Activated CD4-positive, alpha-beta T cell treated with anti-CD3 and anti-CD28 coated beads, Interleukin-2, Interleukin-4, amounts not matched to agents 100 ng/mL and 50 ng/mL, durations not matched to agents 16 hours and 8 hours (primary cell): ENCODE measurements around the gene ADGRL1.

Experiments used
- DNase-seq: peaks from one replicate; pipeline ENCODE4 v3.0.0-alpha.2; 2020; ENCODE audit warnings: low spot score

The ADGRL1 gene

DNA sequence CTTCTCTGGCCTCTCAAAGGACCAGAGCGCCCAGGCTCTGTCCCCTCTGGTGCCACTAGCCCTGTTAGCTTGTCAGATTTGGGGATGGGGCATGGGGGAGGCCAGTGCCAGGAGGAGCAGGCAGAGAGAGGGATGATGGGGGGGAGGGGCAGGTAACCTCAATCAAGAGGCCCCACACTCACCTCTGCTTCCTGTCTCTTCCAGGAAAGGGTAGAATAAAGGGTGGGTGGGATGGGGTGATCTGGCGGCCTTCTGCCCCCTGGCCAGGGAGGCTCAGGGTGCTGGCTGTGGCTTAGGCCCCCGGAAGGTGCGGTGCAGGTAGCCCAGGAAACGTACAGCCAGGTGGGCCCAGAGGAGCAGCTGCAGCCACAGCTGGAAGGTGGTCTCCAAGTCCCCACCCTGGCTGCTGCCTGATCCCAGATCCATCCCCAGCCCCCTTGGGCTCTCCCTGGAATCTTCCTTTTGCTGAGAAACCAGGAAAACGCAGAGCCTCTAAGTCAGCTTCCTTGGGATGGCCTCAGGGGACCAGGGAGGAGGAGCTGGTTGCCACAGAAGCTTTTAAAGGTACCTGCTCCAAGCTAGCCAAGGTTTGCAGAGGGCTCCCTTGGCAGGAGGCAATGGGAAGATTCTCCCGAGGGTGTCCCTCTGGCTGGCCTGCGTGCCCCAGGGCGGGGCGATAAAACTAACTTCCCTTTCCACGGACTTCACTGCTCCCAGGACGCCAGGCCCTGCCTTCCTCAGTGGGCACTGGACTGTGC is 93.7 kb downstream of the ADGRL1 start:
- DNase-seq: no peak

DNA sequence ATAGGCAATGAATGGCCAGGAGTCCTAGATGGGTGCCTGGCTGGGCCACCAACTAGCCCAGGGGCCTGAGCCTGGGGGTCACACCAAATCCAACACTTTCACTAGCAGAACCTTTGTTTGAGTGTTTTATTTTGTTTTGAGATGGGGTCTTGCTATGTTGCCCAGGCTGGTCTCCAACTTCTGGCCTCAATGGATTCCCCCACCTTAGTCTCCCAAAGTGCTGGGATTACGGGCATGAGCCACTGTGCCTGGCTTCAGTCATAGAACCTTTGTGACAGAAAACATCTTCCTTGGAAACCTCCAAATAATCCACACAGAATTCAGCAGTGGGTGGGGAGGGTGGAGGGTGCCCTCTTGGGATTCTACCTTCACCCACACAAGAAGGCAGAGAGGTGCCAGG is 94.5 kb downstream of the ADGRL1 start:
- no peak for DNase-seq

DNA sequence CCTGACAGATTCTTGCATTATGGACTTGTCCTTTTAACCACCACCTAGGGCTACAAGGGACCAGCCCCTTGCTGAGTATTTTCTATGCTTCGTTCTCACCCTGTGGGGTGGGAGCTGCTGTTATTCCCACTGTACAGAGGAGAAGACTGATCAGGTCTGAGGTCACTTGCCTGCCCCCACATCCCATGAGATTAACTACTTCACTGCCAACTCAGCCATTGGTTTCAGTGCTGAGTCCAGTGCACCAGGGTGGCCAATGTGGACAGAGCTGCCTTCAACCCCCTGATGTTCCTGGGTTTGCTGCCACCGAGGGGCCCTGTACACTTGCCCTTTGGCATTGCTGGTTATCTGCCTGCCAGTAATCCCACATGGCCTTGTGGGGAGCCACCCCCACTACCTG is 95.3 kb downstream of the ADGRL1 start:
- no peak for DNase-seq

DNA sequence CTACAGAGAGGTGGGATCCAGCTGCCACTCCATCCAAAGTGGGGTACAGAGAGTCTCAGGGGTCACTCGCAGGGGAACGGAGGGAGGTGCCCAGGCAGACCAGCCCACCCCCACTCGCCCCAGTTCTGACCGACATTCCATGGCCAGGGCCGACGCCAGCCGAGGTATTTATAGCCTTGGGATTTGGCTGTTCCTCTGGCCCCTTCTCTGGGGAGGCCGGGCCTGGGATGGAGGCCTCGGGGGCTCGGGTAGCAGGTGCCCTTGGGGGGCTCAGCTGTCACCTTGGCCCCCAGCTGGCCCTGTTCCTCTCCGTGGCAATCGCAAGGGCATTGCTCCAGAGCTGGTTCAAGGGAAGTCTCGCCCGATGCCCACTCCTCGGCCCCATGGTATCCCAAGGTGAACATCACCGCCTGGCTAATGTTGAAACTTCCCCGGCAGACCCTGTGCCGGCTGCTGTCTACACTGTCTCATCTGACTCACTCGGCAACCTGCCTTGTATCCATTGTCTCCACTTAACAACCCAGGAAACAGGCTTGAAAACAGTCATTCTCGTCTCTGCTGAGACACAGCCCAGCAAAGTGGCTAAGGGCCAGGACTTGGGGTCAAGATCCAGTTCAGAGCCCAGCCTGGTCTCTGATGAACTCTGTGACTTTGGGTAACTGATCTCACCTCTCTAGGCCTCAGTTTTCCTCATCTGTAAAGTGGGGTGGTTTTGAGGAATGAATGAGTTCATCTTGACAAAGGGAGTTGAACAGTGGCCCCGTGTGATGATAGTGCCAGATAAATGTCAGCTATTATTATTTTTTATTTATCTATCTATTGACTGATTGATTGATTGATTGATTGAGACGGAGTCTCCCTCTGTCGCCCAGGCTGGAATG is 98.1 kb downstream of the ADGRL1 start:
- DNase-seq: no peak

DNA sequence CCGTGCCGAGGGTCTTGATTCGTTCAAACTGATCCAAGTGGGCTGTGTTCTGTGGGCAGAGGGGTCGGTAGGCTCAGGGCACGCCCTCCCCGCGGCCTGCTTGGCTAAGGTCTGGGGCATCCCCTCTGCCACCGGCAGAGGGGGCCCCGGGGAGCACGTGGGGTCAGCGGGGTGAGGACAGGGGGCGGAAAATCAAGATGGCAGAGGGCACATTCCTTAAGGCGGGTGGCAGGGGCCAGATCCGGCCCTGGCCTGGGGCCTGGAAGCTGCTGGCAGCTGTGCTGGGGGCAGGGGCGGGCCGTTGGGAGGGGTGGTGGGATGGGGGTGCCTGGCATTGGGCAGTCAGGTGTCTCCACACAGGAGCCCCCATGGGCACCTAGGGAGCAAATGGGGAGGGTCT is 99.1 kb downstream of the ADGRL1 start:
- DNase-seq: no peak

DNA sequence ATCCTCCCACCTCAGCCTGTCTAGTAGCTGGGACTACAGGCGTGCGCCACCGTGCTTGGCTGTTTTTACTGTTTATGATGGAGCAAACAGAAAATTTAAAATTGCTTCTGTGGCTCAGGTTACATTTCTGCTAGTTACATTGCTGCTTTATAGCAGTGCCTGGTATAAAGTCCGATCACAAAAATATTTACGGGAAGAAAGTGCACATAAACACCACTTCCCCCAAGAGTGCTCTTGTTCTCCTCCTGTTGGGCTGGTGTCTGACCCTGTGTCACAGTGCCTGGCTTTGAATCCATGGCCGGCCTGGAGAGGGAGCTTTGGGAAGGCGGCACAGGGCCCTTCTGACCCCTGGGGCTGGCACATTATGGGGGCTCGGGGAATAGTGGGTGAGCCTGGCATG is 100.3 kb downstream of the ADGRL1 start:
- no peak for DNase-seq

DNA sequence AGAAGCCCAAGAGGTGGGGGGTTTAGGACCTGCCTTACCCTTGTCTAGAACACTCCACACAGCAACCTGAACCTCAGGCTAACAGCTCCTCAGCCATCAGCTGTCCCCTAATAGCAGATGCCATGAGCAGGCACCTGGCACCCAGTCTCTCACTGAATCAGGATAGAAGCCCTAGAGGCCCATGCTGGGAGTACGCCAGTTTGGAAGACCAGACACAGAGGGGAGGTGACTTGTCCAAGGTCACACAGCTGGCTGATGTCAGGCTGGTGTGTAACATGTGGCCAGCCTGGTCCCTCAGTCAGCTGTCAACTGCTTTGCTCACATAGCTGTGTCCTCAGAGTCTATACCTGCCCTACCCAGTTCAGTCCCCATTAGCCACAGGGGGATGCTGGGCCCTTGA is 102.7 kb downstream of the ADGRL1 start:
- no peak for DNase-seq

DNA sequence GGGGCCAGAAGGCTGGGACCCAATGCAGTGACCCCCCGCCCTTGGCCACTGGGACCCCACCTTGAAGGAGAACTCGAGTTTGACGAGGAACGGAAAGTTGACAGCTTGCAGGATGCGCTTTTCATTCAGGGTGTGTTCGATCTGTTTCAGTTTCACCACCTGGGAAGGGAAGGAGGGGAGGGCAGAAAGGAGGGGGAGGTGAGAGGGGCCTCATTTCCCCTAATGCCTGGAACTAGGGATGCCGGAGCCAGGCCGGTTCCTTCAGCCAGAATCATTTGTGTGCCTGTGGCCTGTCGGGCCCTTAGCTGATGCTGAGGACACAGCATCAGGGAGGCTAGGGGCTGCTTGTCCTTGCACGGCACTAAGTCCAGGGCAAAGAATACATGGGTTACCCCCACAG is 103.2 kb downstream of the ADGRL1 start:
- no peak for DNase-seq

DNA sequence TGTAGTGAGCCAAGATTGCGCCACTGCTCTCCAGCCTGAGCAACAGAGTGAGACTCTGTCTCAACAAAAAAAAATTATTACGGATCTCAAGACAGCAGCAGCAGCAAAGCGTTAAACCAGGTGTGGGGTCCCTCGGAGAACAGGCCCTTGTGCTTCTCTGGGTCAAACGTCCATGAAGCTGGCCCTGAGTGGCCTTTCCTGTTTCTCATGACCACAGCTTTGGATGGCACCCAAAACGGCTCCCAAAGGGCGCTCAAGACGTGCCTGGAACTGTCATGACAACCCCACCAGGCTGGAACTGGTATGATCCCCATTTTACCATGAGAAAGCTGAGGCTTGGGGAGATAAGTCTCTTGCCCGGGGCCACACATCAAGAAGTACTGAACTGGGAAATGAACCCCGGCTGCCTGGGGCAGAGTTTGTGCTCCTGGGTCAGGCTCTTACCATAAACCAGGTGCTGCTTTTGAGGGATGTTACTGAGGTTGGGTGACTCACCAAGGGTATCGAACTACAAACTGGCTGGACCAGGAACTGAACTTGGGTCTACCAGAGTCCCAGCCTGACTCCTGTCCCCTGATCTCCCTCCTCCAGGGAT is 103.8 kb downstream of the ADGRL1 start:
- no peak for DNase-seq

DNA sequence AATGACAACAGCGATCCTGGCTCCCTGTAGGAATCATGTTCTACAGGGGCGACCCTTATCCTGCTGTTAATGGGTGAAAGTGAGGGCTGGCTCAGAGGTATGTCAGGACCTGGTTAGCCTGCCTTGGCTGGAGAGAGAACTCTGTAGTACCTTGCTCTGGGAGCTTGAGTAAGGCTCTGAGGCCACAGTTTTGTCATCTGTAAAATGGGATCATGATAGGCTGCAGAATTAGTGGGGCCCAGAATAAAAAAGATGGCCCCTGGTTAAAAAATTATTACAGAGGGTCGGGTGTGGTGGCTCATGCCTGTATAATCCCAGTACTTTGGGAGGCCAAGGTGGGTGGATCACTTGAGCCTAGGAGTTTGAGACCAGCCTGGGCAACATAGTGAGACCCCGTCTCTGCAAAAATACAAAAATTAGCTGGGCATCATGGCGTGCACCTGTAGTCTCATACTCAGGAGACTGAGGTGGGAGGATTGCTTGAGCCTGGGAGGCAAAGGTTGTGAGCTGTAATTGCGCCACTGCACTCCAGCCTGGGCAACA is 104.9 kb downstream of the ADGRL1 start:
- no peak for DNase-seq
